Naive B cell (primary cell): Measurements from ENCODE around the gene LRRC3C. TPM values are rescaled to one million over a fixed set of nuclear protein-coding genes. Genes with fewer than 3 reads are reported as not detected.

Experiments used
- ATAC-seq, 2 donors: fragments of 150-1000 bp; cut with Tn5 transposase; 2 replicates each; pipeline ENCODE4 v1.10.0; 2021; ENCODE audit warnings: low read depth in 2 of 2, mild to moderate bottlenecking in 2 of 2, moderate library complexity in 2 of 2
- DNase-seq: peaks from one replicate; pipeline ENCODE4 v3.0.0; 2022
- H3K27ac Mint-ChIP-seq, 6 donors: one replicate each; pipeline ENCODE4 v1.8.0; 2020 to 2022; ENCODE audit warnings: mild to moderate bottlenecking in 6 of 6, mixed read lengths in 6 of 6, moderate library complexity in 5 of 6, inconsistent platforms in 2 of 6
- H3K27me3 Mint-ChIP-seq, 3 donors: one replicate each; pipeline ENCODE4 v1.8.0; 2021 to 2022; ENCODE audit warnings: mixed read lengths in 3 of 3, mild to moderate bottlenecking in 1 of 3
- H3K36me3 Mint-ChIP-seq, 2 donors: one replicate each; pipeline ENCODE4 v1.8.0; 2020 to 2022; ENCODE audit warnings: mixed read lengths in 2 of 2, inconsistent platforms in 1 of 2, mild to moderate bottlenecking in 1 of 2
- H3K4me1 Mint-ChIP-seq, 3 donors: one replicate each; pipeline ENCODE4 v1.8.0; 2020 to 2022; ENCODE audit warnings: mixed read lengths in 3 of 3, inconsistent platforms in 1 of 3, mild to moderate bottlenecking in 1 of 3, moderate library complexity in 1 of 3
- H3K4me3 Mint-ChIP-seq, 8 donors: one replicate each; pipeline ENCODE4 v1.8.0; 2020 to 2022; ENCODE audit warnings: mild to moderate bottlenecking in 8 of 8, mixed read lengths in 8 of 8, moderate library complexity in 8 of 8, inconsistent platforms in 2 of 8
- H3K9me3 Mint-ChIP-seq, 7 donors: one replicate each; pipeline ENCODE4 v1.8.0; 2020 to 2022; ENCODE audit warnings: mixed read lengths in 7 of 7, mild to moderate bottlenecking in 5 of 7, inconsistent platforms in 2 of 7, moderate library complexity in 1 of 7
- polyA plus RNA-seq, 6 donors: library from polyadenylated mRNA; unstranded; fragments of 300-500 nt; fragmentation: Illumina TruSeq; gene quantifications; one replicate each; pipeline ENCODE4 v1.2.3, GENCODE V29; 2021; ENCODE audit warnings: low read depth in 6 of 6

Gene LRRC3C
- polyA plus RNA-seq, 6 donors from 2014 or later, result not detected

GRCh38 chr17:39962642-39963220 is 35.2 kb downstream of the LRRC3C start, which contains the start of gene GSDMA:
GSDMA (plus strand) TSS chr17:39963004; CDS start chr17:39965688, 2,684 bp downstream.
- H3K4me1 Mint-ChIP-seq, result peaks cover 18 to 50% (median 31%) of the 10 kb centered on the region in 3 donors
- no peak for DNase-seq
- H3K27ac Mint-ChIP-seq, result peak within 1 kb of the TSS in 2 of 6 donors; percentile 9 to 59
- H3K27me3 Mint-ChIP-seq, result no peaks in the 10 kb centered on the region
- H3K9me3 Mint-ChIP-seq, result no peaks in the 10 kb centered on the region
- no peak for ATAC-seq
- H3K36me3 Mint-ChIP-seq, result no peaks in the 10 kb centered on the region
- H3K4me3 Mint-ChIP-seq, result peak within 1 kb of the TSS in 1 of 8 donors; percentile 0

GRCh38 chr17:39963829-39964228 is 36.3 kb downstream of the LRRC3C start:
- H3K27ac Mint-ChIP-seq, result no peak overlapping the region
- H3K36me3 Mint-ChIP-seq, result no peaks in the 10 kb centered on the region
- DNase-seq (no peak), ATAC-seq (no peak)
- H3K4me3 Mint-ChIP-seq, result peak overlapping the region in 2 of 8 donors; percentile 0 to 48
- peaks cover 0 to 5% (median 0%) of the 10 kb centered on the region in 3 donors for H3K27me3 Mint-ChIP-seq
- no peaks in the 10 kb centered on the region for H3K9me3 Mint-ChIP-seq
- H3K4me1 Mint-ChIP-seq, result peaks cover 17 to 39% (median 20%) of the 10 kb centered on the region in 3 donors

DNA sequence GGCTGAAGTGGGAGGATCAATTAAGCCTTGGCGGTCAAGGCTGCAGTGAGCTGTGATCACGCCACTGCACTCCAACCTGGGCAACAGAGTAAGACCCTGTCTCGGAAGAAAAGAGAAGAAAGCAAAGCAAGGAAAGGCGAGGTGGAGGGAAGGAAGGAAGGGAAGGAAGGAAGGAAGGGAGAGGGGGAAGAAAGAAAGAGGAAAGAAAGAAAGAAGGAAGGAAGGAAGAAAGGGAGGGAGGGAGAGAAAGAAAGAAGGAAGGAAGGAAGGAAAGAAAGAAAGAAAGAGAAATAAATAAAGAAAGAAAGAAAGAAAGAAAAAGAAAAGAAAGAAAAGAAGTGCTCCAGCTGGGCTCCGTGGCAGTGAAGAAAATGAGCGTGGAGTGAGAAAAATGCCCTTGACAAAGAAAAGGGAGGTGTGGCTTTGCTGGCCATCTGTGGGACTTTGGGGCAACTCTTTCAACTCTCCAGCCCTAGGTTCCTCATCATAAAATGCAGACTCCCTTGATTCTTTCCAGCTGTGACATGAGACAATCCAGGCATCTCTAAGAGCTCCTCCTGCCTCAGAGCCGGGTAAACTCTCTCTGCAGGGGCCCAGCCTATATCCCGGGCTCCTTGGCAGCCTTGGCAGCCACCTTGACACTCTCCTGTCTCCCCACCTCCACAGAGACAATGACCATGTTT is 37.6 kb downstream of the LRRC3C start:
- Mint-ChIP-seq H3K4me3 (peak overlapping the region in 1 of 8 donors; percentile 42), H3K27me3 (peaks cover 10 to 16% (median 12%) of the 10 kb centered on the region in 3 donors), H3K9me3 (no peaks in the 10 kb centered on the region), H3K36me3 (no peaks in the 10 kb centered on the region), H3K27ac (no peak overlapping the region), H3K4me1 (peaks cover 12 to 26% (median 13%) of the 10 kb centered on the region in 3 donors)
- DNase-seq (no peak), ATAC-seq (no peak)

DNA sequence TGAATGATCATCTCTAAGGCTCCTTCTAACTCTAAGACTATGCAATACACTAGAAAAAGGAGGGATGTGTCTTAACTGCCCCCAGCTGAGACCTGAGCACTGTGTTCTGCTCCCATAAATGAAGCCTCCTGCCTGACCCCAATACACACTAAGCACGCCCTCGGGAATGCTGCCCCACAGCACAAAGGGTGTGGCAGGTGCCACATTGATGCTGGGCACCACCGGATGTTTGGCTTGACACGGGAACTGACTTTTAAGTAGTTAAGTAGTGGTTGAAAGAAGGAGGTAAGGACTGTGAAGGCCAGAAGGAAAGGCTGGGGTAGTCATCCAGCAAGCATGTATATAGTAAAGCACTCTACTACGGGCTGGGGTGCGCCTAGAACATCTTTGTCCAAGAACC is 39.2 kb downstream of the LRRC3C start:
- Mint-ChIP-seq H3K9me3 (no peaks in the 10 kb centered on the region), H3K36me3 (no peaks in the 10 kb centered on the region), H3K27ac (no peak overlapping the region), H3K4me3 (no peak overlapping the region), H3K27me3 (peaks cover 22 to 28% (median 27%) of the 10 kb centered on the region in 3 donors), H3K4me1 (peaks cover 10 to 27% (median 12%) of the 10 kb centered on the region in 3 donors)
- no peak for ATAC-seq
- no peak for DNase-seq

DNA sequence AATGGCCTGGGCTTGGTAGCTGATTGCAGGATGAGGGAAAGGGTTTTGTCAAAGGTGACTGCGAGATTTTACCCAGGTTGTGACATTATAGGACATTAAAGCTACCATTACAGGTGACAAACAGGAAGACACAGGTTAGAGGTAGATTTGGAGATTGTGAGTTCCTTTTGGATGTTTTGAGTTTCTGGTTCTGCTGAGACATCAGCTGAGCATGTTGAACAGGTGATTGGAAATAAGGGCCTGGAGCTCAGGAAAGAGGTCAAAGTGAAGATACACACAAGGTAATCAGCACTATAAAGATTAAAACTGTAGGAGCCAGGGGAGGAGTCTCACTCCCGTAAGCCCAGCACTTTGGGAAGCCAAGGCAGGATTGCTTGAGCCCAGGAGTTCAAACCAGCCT is 41.2 kb downstream of the LRRC3C start:
- Mint-ChIP-seq H3K9me3 (no peaks in the 10 kb centered on the region), H3K36me3 (no peaks in the 10 kb centered on the region), H3K4me3 (no peak overlapping the region), H3K27me3 (peaks cover 29 to 37% (median 31%) of the 10 kb centered on the region in 3 donors), H3K4me1 (peaks cover 5 to 24% (median 8%) of the 10 kb centered on the region in 3 donors), H3K27ac (no peak overlapping the region)
- ATAC-seq (no peak), DNase-seq (no peak)

DNA sequence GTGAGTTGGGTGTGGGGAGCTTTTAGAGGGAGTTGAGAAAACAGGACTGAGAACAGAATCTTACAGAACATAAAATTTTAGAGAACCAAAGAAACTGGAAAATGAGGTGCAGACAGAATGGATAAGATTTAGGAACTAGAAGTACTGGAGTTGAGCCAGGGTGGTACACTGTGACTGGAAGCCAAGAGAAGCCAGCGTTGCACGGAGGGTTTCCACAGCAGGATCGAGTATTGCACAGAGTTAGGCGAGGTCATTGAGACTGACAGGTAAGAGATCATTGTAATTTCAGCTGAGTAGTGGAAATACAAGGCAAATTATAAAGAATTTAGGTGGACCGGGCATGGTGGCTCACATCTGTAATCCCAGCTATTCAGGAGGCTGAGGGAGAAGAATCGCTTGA is 41.8 kb downstream of the LRRC3C start:
- no peak overlapping the region for H3K27ac Mint-ChIP-seq
- no peaks in the 10 kb centered on the region for H3K9me3 Mint-ChIP-seq
- no peak for DNase-seq
- no peak for ATAC-seq
- H3K4me1 Mint-ChIP-seq, result peaks cover 0 to 18% (median 4%) of the 10 kb centered on the region in 3 donors
- H3K36me3 Mint-ChIP-seq, result no peaks in the 10 kb centered on the region
- H3K4me3 Mint-ChIP-seq, result no peak overlapping the region
- H3K27me3 Mint-ChIP-seq, result peaks cover 36 to 43% (median 36%) of the 10 kb centered on the region in 3 donors

DNA sequence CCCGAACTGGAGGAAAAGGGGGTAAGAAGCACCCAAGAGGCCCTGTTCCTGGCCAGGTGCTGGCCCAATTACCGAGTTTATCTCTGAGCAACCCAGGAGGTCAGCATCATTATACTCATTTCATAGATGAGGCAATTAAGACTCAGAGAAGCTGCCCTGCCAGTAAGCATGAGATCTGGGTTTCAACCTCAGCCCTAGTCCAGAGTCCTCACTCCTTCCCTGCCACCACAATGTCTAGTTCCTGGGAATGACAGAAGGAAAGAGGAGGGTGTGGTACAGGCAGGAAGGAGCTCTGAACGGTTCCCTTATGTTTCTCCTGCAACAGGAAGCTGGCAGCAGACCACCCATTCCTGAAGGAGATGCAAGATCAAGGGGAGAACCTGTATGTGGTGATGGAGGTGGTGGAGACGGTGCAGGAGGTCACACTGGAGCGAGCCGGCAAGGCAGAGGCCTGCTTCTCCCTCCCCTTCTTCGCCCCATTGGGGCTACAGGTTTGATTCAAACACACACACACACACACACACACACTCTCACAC is 42.7 kb downstream of the LRRC3C start:
- ATAC-seq (no peak), DNase-seq (no peak)
- peaks cover 0 to 18% (median 4%) of the 10 kb centered on the region in 3 donors for H3K4me1 Mint-ChIP-seq
- no peaks in the 10 kb centered on the region for H3K9me3 Mint-ChIP-seq
- H3K36me3 Mint-ChIP-seq, result no peaks in the 10 kb centered on the region
- peaks cover 36 to 45% (median 37%) of the 10 kb centered on the region in 3 donors for H3K27me3 Mint-ChIP-seq
- no peak overlapping the region for H3K4me3 Mint-ChIP-seq
- H3K27ac Mint-ChIP-seq, result no peak overlapping the region

DNA sequence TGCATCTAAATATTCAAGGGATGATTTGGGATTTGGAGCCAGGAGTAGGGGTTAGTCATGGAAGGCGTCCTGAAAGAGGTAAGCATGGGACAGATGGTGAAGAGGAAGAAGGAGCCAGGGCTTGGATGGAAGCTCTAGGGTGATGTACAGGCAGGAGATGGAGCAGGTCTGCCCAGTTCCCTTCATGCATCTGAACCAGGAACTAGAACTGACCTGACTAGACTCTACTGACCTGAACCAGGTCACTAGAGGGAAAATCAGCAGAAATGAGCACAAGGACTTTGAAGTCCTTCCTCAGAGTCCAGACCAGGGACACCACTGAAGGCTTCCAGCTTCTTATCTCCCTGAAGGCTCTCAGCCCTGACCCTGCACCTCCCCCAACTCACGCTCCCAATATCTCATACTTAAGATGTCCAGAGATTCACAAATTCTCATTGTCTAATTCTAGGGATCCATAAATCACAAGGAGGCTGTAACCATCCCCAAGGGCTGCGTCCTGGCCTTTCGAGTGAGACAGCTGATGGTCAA is 43.6 kb downstream of the LRRC3C start:
- DNase-seq (no peak), ATAC-seq (no peak)
- Mint-ChIP-seq H3K36me3 (no peaks in the 10 kb centered on the region), H3K27me3 (peaks cover 36 to 49% (median 37%) of the 10 kb centered on the region in 3 donors), H3K9me3 (no peaks in the 10 kb centered on the region), H3K4me3 (no peak overlapping the region), H3K4me1 (peaks cover 0 to 18% (median 4%) of the 10 kb centered on the region in 3 donors), H3K27ac (peak overlapping the region in 1 of 6 donors; percentile 54)

- Mint-ChIP-seq H3K36me3 (no peaks in the 10 kb centered on the region), H3K4me3 (no peak overlapping the region), H3K27me3 (peaks cover 36 to 49% (median 37%) of the 10 kb centered on the region in 3 donors), H3K4me1 (peaks cover 0 to 18% (median 1%) of the 10 kb centered on the region in 3 donors), H3K9me3 (no peaks in the 10 kb centered on the region), H3K27ac (peak overlapping the region in 1 of 6 donors; percentile 77)
- ATAC-seq, result peak in 1 of 2 donors; percentile 43
- no peak for DNase-seq
Observed at GRCh38 chr17:39972271-39972670, 44.7 kb downstream of the LRRC3C start.

GRCh38 chr17:39973496-39973895 is 46.0 kb downstream of the LRRC3C start:
- Mint-ChIP-seq H3K4me1 (peaks cover 0 to 14% (median 0%) of the 10 kb centered on the region in 3 donors), H3K4me3 (no peak overlapping the region), H3K27me3 (peaks cover 36 to 47% (median 37%) of the 10 kb centered on the region in 3 donors), H3K27ac (no peak overlapping the region), H3K36me3 (no peaks in the 10 kb centered on the region), H3K9me3 (no peaks in the 10 kb centered on the region)
- ATAC-seq (no peak), DNase-seq (no peak)

- DNase-seq (no peak), ATAC-seq (no peak)
- H3K27ac Mint-ChIP-seq, result peak overlapping the region in 2 of 6 donors; percentile 53 to 74
- no peaks in the 10 kb centered on the region for H3K9me3 Mint-ChIP-seq
- H3K4me1 Mint-ChIP-seq, result peaks cover 6 to 20% (median 7%) of the 10 kb centered on the region in 3 donors
- H3K27me3 Mint-ChIP-seq, result peaks cover 32 to 41% (median 33%) of the 10 kb centered on the region in 3 donors
- no peak overlapping the region for H3K4me3 Mint-ChIP-seq
- no peaks in the 10 kb centered on the region for H3K36me3 Mint-ChIP-seq
Observed at GRCh38 chr17:39974433-39974832, 46.9 kb downstream of the LRRC3C start.

GRCh38 chr17:39975801-39976200 is 48.3 kb downstream of the LRRC3C start:
- ATAC-seq, result no peak
- no peak for DNase-seq
- H3K36me3 Mint-ChIP-seq, result no peaks in the 10 kb centered on the region
- no peaks in the 10 kb centered on the region for H3K9me3 Mint-ChIP-seq
- peaks cover 15 to 30% (median 19%) of the 10 kb centered on the region in 3 donors for H3K4me1 Mint-ChIP-seq
- H3K27me3 Mint-ChIP-seq, result peaks cover 19 to 27% (median 24%) of the 10 kb centered on the region in 3 donors
- H3K27ac Mint-ChIP-seq, result no peak overlapping the region
- H3K4me3 Mint-ChIP-seq, result no peak overlapping the region

- peaks cover 1 to 8% (median 4%) of the 10 kb centered on the region in 3 donors for H3K27me3 Mint-ChIP-seq
- ATAC-seq (no peak), DNase-seq (no peak)
- H3K36me3 Mint-ChIP-seq, result no peaks in the 10 kb centered on the region
- H3K4me3 Mint-ChIP-seq, result peak overlapping the region in 7 of 8 donors; percentile 13 to 98 (median 96)
- peaks cover 26 to 37% (median 33%) of the 10 kb centered on the region in 3 donors for H3K4me1 Mint-ChIP-seq
- no peaks in the 10 kb centered on the region for H3K9me3 Mint-ChIP-seq
- peak overlapping the region in 5 of 6 donors; percentile 88 to 99 (median 98) for H3K27ac Mint-ChIP-seq
Observed at GRCh38 chr17:39979016-39979670, 51.6 kb downstream of the LRRC3C start.
